HepG2 (cell line): ENCODE data around the gene TTC31. TPM values are rescaled to one million over a fixed set of nuclear protein-coding genes. Genes with fewer than 3 reads are reported as not detected.

ENCODE experiments used
- BORCS8-MEF2B ChIP-seq: sonication (generic); formaldehyde crosslinking; IDR thresholded peaks from 2 replicates; pipeline ENCODE4 v1.8.0; 2022; ENCODE audit warnings: mild to moderate bottlenecking, missing genetic modification reagents
- EHMT2 ChIP-seq: fragments of 200-600 bp; sonication (generic); IDR thresholded peaks from 2 replicates; pipeline ENCODE4 v1.7.0; 2017; ENCODE audit warnings: antibody characterized with exemption, low read depth, low read length, borderline replicate concordance
- ELF3 ChIP-seq: IDR thresholded peaks from 2 replicates; pipeline ENCODE4 v1.6.1; 2016; ENCODE audit warnings: missing genetic modification reagents, missing compliant biosample characterization
- IRF9 ChIP-seq: sonication (generic); formaldehyde crosslinking; IDR thresholded peaks from 2 replicates; pipeline ENCODE4 v1.8.0; 2022; ENCODE audit warnings: missing genetic modification reagents, mild to moderate bottlenecking, borderline replicate concordance
- MNT ChIP-seq: fragments of 450-650 bp; IDR thresholded peaks from 2 replicates; pipeline ENCODE4 v1.6.1; 2016
- PRMT3 ChIP-seq: sonication (generic); formaldehyde crosslinking; IDR thresholded peaks from 2 replicates; pipeline ENCODE4 v1.8.1; 2022; ENCODE audit warnings: low read depth, mild to moderate bottlenecking, moderate library complexity, missing genetic modification reagents, borderline replicate concordance
- PTBP1 ChIP-seq: fragments of 200-400 bp; formaldehyde crosslinking; IDR thresholded peaks from 2 replicates; pipeline ENCODE4 v1.6.1; 2018; ENCODE audit warnings: low read length, low read depth; ENCODE audit not compliant: poor library complexity, severe bottlenecking
- RAD21 ChIP-seq: fragments of 450-650 bp; formaldehyde crosslinking; IDR thresholded peaks from 2 replicates; pipeline ENCODE4 v1.5.0; 2020; ENCODE audit warnings: mild to moderate bottlenecking
- TBX2 ChIP-seq: sonication (generic); formaldehyde crosslinking; IDR thresholded peaks from 2 replicates; pipeline ENCODE4 v1.5.0; 2020; ENCODE audit warnings: missing genetic modification reagents, mild to moderate bottlenecking, borderline replicate concordance
- ZBTB44 ChIP-seq: sonication (generic); formaldehyde crosslinking; IDR thresholded peaks from 2 replicates; pipeline ENCODE4 v1.4.0; 2020; ENCODE audit warnings: missing genetic modification reagents
- ZFP36 ChIP-seq: fragments of 150-350 bp; IDR thresholded peaks from 2 replicates; pipeline ENCODE4 v1.6.1; 2018; ENCODE audit warnings: borderline replicate concordance, low read length, low read depth; ENCODE audit not compliant: partially characterized antibody
- ZNF263 ChIP-seq: sonication (generic); formaldehyde crosslinking; IDR thresholded peaks from 2 replicates; pipeline ENCODE4 v1.4.0; 2020; ENCODE audit warnings: missing genetic modification reagents
- ZNF431 ChIP-seq: sonication (generic); formaldehyde crosslinking; IDR thresholded peaks from 2 replicates; pipeline ENCODE4 v1.9.0; 2022; ENCODE audit warnings: missing genetic modification reagents, low read depth, mild to moderate bottlenecking, borderline replicate concordance
- ZNF639 ChIP-seq: conservative IDR thresholded peaks from 2 replicates; pipeline ENCODE4 v1.6.1; 2018; ENCODE audit warnings: missing genetic modification reagents
- ZNF709 ChIP-seq: sonication (generic); formaldehyde crosslinking; IDR thresholded peaks from 2 replicates; pipeline ENCODE4 v1.5.0; 2020; ENCODE audit warnings: mild to moderate bottlenecking, missing genetic modification reagents
- polyA plus RNA-seq, 8 experiments: library from polyadenylated mRNA; depleted of rRNA in 3 of 8; stranded (reverse) in 7 of 8; unstranded in 1 of 8; fragments of >200 nt; fragmentation: Illumina TruSeq in 4 of 8; extraction: Trizol in 4 of 8; gene quantifications; 2 replicates each; pipeline versions ENCODE4 v1.2.1 to v1.2.3, GENCODE V29; 2011 to 2016; ENCODE audit warnings: low read depth in 4 of 8, missing spikeins in 1 of 8, mixed read lengths in 1 of 8; ENCODE audit not compliant: insufficient read depth in 1 of 8
- total RNA-seq, 5 experiments: library from RNA; depleted of rRNA; stranded (reverse); fragments of >200 nt; fragmentation: Illumina TruSeq; extraction: Trizol; gene quantifications; 2 replicates each; pipeline ENCODE4 v1.2.3, GENCODE V29; 2016; ENCODE audit warnings: low read depth in 1 of 5
- TF ChIP-seq, protein P1 (sequence below): sonication (generic); formaldehyde crosslinking; conservative IDR thresholded peaks from 2 replicates; pipeline ENCODE4 v1.8.0; 2022; ENCODE audit warnings: low read depth, missing genetic modification reagents
- TF ChIP-seq, protein P2 (sequence below): sonication (generic); formaldehyde crosslinking; IDR thresholded peaks from 2 replicates; pipeline ENCODE4 v1.4.0; 2020; ENCODE audit warnings: missing genetic modification reagents, borderline replicate concordance

The TTC31 gene
- total and polyA plus RNA-seq, 2 of the 13 experiments (the other 11 are each of a cell fraction or from before 2014, with no cell fraction given), result 28.3 to 39.5 TPM

DNA sequence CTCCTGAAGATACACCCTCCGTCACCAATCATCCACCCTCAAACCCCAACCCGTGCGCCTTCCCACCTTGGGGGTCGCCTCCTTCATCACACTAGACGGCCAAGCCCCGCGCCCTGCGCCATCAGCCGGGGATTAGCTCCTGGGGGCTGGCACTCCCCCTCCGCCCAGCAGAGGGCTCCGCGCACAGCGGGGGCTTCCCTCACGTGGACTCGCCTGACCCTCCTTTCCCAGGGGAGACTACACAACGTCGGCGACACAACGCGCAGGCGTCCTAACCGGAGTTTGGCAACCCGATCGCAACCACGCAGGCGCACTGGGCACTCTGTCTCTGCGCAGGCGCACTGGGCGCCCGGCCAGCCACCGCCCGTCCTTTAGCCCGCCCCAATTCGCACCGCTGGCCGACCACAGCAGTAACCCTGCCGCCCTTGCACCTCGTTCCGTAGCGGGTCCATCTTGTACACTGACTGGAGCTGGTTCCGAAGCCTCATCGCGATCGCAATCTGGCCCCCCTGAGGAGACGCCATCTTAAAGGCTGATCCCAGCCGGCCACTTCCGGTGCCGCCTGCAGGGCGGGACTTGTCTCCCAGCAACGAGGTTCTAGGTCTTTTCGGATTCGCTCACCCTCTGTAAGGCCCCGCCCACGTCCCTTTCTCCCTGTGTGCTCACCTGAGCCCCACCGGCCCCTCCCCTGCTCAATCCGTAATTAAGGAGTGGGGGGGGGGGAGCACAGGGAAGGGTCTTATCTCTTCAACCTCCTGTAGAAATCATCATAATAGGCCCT is 24.5 kb downstream of the TTC31 start, which contains the start of gene PCGF1 (continued):
- 0 out of 2 replicates have a peak, but pooled peaks have one; percentile 60 for TF ChIP-seq ZBTB44 (CRISPR knock-in tag)
- no peak for TF ChIP-seq EHMT2
- TF ChIP-seq TBX2 (CRISPR knock-in tag), result peak; percentile 78
- TF ChIP-seq MNT, result peak; percentile 80
- TF ChIP-seq ZNF431 (CRISPR knock-in tag), result no peak; the same call in 1 of the 2 replicates
- TF ChIP-seq, protein P1, sequence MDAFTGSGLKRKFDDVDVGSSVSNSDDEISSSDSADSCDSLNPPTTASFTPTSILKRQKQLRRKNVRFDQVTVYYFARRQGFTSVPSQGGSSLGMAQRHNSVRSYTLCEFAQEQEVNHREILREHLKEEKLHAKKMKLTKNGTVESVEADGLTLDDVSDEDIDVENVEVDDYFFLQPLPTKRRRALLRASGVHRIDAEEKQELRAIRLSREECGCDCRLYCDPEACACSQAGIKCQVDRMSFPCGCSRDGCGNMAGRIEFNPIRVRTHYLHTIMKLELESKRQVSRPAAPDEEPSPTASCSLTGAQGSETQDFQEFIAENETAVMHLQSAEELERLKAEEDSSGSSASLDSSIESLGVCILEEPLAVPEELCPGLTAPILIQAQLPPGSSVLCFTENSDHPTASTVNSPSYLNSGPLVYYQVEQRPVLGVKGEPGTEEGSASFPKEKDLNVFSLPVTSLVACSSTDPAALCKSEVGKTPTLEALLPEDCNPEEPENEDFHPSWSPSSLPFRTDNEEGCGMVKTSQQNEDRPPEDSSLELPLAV, result no peak
- peak; percentile 53 for TF ChIP-seq BORCS8-MEF2B
- no peak for TF ChIP-seq PRMT3 (CRISPR knock-in tag)
- peak; percentile 93 for TF ChIP-seq ZNF709 (CRISPR knock-in tag)
- TF ChIP-seq IRF9 (CRISPR knock-in tag), result peak; percentile 84; the same call in 1 of the 2 replicates
- no peak for TF ChIP-seq ZFP36
- peak; percentile 79 for TF ChIP-seq ELF3 (CRISPR knock-in tag)
- TF ChIP-seq ZNF263 (CRISPR knock-in tag), result peak; percentile 76
- TF ChIP-seq, protein P2, sequence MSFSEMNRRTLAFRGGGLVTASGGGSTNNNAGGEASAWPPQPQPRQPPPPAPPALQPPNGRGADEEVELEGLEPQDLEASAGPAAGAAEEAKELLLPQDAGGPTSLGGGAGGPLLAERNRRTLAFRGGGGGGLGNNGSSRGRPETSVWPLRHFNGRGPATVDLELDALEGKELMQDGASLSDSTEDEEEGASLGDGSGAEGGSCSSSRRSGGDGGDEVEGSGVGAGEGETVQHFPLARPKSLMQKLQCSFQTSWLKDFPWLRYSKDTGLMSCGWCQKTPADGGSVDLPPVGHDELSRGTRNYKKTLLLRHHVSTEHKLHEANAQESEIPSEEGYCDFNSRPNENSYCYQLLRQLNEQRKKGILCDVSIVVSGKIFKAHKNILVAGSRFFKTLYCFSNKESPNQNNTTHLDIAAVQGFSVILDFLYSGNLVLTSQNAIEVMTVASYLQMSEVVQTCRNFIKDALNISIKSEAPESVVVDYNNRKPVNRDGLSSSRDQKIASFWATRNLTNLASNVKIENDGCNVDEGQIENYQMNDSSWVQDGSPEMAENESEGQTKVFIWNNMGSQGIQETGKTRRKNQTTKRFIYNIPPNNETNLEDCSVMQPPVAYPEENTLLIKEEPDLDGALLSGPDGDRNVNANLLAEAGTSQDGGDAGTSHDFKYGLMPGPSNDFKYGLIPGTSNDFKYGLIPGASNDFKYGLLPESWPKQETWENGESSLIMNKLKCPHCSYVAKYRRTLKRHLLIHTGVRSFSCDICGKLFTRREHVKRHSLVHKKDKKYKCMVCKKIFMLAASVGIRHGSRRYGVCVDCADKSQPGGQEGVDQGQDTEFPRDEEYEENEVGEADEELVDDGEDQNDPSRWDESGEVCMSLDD, result peak; percentile 96
- peak; percentile 89 for TF ChIP-seq RAD21
- TF ChIP-seq PTBP1, result peak; percentile 67
- no peak; the same call in 1 of the 2 replicates for TF ChIP-seq ZNF639 (CRISPR knock-in tag)
